Brain microvascular endothelial cell (primary cell): ENCODE measurements around the gene PLD4.
"Not testable (repeated sequence)": the region's sequence is repeated elsewhere in the genome, so short reads cannot be mapped to it uniquely, and the experiment has no call there.

Experiments
- DNase-seq: peaks from one replicate; pipeline ENCODE4 v3.0.0-alpha.2; 2020
- H3K27ac ChIP-seq: fragments of 250-450 bp; sonication (Bioruptor Pico); 2 replicates; pipeline ENCODE4 v1.5.1; 2020; ENCODE audit warnings: mild to moderate bottlenecking, moderate library complexity
- H3K27me3 ChIP-seq: fragments of 250-450 bp; sonication (Bioruptor Pico); replicated peaks from 2 replicates; pipeline ENCODE4 v1.5.1; 2020; ENCODE audit warnings: mild to moderate bottlenecking
- H3K36me3 ChIP-seq: fragments of 250-450 bp; sonication (Bioruptor Pico); replicated peaks from 2 replicates; pipeline ENCODE4 v1.5.1; 2020; ENCODE audit warnings: mild to moderate bottlenecking
- H3K4me3 ChIP-seq: 2 replicates; pipeline ENCODE4 v1.5.1; 2011; ENCODE audit warnings: low read depth, mild to moderate bottlenecking, control low read depth, low read length, moderate library complexity
- CTCF ChIP-seq: IDR thresholded peaks from 2 replicates; pipeline ENCODE4 v1.5.1; 2011; ENCODE audit warnings: low read depth, mild to moderate bottlenecking, moderate library complexity, low read length, control low read depth, inconsistent platforms; ENCODE audit errors: missing control alignments
- in situ Hi-C: cut with HindIII; loops from 2 replicates; pipeline ENCODE4 v1.10.0; 2017; ENCODE audit warnings: low sequenced_read_pairs, low pct_ligation_motif_present

Gene PLD4

GRCh38 chr14:104888489-104889374, 35.9 kb upstream of the PLD4 start:
- Histone ChIP-seq H3K4me3 (no peak overlapping the region), H3K27me3 (no peaks in the 10 kb centered on the region), H3K36me3 (peaks cover 33% of the 10 kb centered on the region), H3K27ac (no peak overlapping the region)
- in situ Hi-C loops = no loop called here
- no peak for DNase-seq
- TF ChIP-seq CTCF = no peak

- Histone ChIP-seq H3K27ac (no peak overlapping the region), H3K27me3 (no peaks in the 10 kb centered on the region), H3K4me3 (no peak overlapping the region), H3K36me3 (peaks cover 39% of the 10 kb centered on the region)
- no peak for DNase-seq
- no peak for TF ChIP-seq CTCF
- in situ Hi-C loops = no loop called here
Measured at GRCh38 chr14:104889375-104889757, 35.3 kb upstream of the PLD4 start.

- in situ Hi-C loops, H3K27me3 ChIP-seq, H3K4me3 ChIP-seq, DNase-seq, H3K27ac ChIP-seq: not testable (repeated sequence)
- H3K36me3 ChIP-seq = peaks cover 44% of the 10 kb centered on the region
Measured at GRCh38 chr14:104890292-104890691, 34.4 kb upstream of the PLD4 start.

DNA sequence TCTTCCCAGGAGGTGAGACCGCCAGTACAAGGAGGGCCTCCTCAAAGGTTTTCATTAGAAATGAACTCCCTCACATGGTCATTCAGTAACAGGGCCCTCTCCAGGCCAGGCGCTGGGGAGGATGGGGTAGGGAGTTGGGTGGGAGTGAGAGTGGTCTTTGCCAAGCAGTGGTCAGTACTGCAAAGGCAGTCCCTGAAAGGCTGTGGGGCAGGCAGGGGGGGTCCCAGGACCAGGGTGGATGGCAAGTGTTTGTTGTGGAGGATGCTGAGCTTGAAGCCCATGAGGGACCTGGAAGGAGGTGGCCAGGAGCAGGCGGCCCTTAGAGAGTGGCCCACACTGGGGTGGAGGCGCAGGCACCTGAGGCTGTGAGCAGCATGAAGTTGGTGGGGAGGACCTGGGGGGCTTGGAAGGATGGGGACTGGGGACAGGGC, 33.5 kb upstream of the PLD4 start:
- Histone ChIP-seq H3K4me3 (no peak overlapping the region), H3K27ac (no peak overlapping the region), H3K36me3 (peaks cover 39% of the 10 kb centered on the region), H3K27me3 (no peaks in the 10 kb centered on the region)
- TF ChIP-seq CTCF = no peak
- no peak for DNase-seq
- in situ Hi-C loops = no loop called here

DNA sequence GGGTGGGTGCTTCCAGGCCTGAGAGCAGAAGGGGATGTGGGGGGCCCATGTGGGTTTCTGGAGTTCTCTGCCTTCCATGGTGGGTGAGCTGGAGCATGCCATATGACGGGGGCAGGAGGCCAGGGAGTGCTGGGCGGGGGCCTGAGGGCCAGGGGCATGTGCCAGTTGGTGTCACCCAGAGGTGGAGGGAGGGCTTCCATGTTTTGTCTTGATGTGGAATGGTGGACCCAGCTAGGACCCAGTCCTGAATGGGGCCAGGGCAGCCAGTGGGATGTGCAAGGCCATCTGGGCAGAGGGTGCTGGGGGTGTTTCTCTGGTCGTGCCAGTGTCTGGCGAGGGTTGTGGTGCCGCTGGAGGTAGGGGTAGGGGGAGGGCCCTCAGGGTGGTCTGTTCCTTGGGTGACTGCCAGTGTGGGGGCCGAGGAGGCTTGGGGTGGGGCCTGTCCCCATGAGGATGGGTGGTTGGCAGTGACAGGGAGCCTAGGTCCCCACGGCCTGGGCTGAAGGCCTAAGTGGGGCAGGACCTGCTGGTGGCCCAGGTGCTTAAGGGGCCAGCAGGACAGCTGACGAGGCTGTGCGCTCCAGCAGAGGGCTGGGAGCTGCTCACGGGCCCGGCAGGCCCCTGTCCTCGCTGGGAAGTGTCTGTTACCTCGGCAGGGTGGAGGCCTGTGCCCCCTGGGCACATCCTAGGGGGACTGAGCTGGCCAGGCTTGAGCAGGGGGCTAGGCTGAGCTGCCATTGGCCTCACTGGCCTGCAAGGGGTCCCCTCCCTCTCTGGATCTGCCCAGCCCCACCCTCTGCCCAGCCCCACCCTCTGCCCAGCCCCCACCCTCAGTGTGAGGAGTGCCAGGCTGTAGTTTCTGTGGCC, 32.8 kb upstream of the PLD4 start:
- DNase-seq = no peak
- Histone ChIP-seq H3K4me3 (no peak overlapping the region), H3K36me3 (peaks cover 32% of the 10 kb centered on the region), H3K27me3 (no peaks in the 10 kb centered on the region), H3K27ac (no peak overlapping the region)
- TF ChIP-seq CTCF = no peak
- in situ Hi-C loops = no loop called here
